Type B pancreatic cell (in vitro differentiated cells): ENCODE results near the gene DLGAP4. TPM values are rescaled to one million over a fixed set of nuclear protein-coding genes. Genes with fewer than 3 reads are reported as not detected.

ENCODE experiments used
- DNase-seq: peaks from one replicate; pipeline ENCODE4 v3.0.0; 2021; ENCODE audit warnings: mixed read lengths; ENCODE audit not compliant: unreplicated experiment; ENCODE audit errors: extremely low spot score
- H3K27ac Mint-ChIP-seq: 2 replicates; pipeline ENCODE4 v1.8.0; 2021; ENCODE audit warnings: mild to moderate bottlenecking, mixed read lengths
- H3K27me3 Mint-ChIP-seq: 2 replicates; pipeline ENCODE4 v1.8.0; 2021; ENCODE audit warnings: mixed read lengths
- H3K36me3 Mint-ChIP-seq: 2 replicates; pipeline ENCODE4 v1.8.0; 2021; ENCODE audit warnings: mixed read lengths
- H3K4me1 Mint-ChIP-seq: one replicate; pipeline ENCODE4 v1.8.0; 2021; ENCODE audit warnings: mixed read lengths; ENCODE audit not compliant: unreplicated experiment
- H3K4me3 Mint-ChIP-seq: 2 replicates; pipeline ENCODE4 v1.8.0; 2021; ENCODE audit warnings: mild to moderate bottlenecking, mixed read lengths
- H3K9me3 Mint-ChIP-seq: 2 replicates; pipeline ENCODE4 v1.8.0; 2021; ENCODE audit warnings: mixed read lengths
- CTCF ChIP-seq: fragments of 200-600 bp; sonication (generic); conservative IDR thresholded peaks from 2 replicates; pipeline ENCODE4 v1.5.0; 2021; ENCODE audit warnings: antibody characterized with exemption, mild to moderate bottlenecking
- total RNA-seq: library from RNA; stranded (reverse); gene quantifications from 2 replicates; pipeline ENCODE4 v1.2.1, GENCODE V29; 2021; ENCODE audit warnings: low replicate concordance

DLGAP4 gene
- total RNA-seq, 1 donor from 2014 or later: 78.0 TPM

- no peaks in the 10 kb centered on the region for H3K27me3 Mint-ChIP-seq
- peaks cover 12% of the 10 kb centered on the region for H3K36me3 Mint-ChIP-seq
Measured at GRCh38 chr20:36499211-36499610, 193.1 kb downstream of the DLGAP4 start.

GRCh38 chr20:36499723-36500501, 193.8 kb downstream of the DLGAP4 start:
- DNase-seq: no peak
- TF ChIP-seq CTCF: no peak
- Mint-ChIP-seq H3K27me3 (no peaks in the 10 kb centered on the region), H3K9me3 (no peaks in the 10 kb centered on the region), H3K27ac (no peak overlapping the region), H3K4me3 (no peak overlapping the region), H3K36me3 (peaks cover 17% of the 10 kb centered on the region), H3K4me1 (no peaks in the 10 kb centered on the region)

More at GRCh38 chr20:36499211-36499610, 193.1 kb downstream of the DLGAP4 start:
- peaks cover 3% of the 10 kb centered on the region for H3K4me1 Mint-ChIP-seq
- no peak for TF ChIP-seq CTCF
- no peak overlapping the region for H3K4me3 Mint-ChIP-seq
- DNase-seq: no peak
- H3K9me3 Mint-ChIP-seq: no peaks in the 10 kb centered on the region
- H3K27ac Mint-ChIP-seq: no peak overlapping the region

GRCh38 chr20:36501367-36502006, 195.3 kb downstream of the DLGAP4 start:
- Mint-ChIP-seq H3K36me3 (peaks cover 25% of the 10 kb centered on the region), H3K4me3 (no peak overlapping the region), H3K4me1 (no peaks in the 10 kb centered on the region), H3K27ac (no peak overlapping the region), H3K9me3 (no peaks in the 10 kb centered on the region), H3K27me3 (no peaks in the 10 kb centered on the region)
- no peak for TF ChIP-seq CTCF
- no peak for DNase-seq

GRCh38 chr20:36504295-36504694, 198.2 kb downstream of the DLGAP4 start:
- no peak for DNase-seq
- no peak overlapping the region for H3K27ac Mint-ChIP-seq
- no peaks in the 10 kb centered on the region for H3K4me1 Mint-ChIP-seq
- no peak overlapping the region for H3K4me3 Mint-ChIP-seq
- TF ChIP-seq CTCF: peak; percentile 33
- peaks cover 33% of the 10 kb centered on the region for H3K36me3 Mint-ChIP-seq
- no peaks in the 10 kb centered on the region for H3K27me3 Mint-ChIP-seq
- H3K9me3 Mint-ChIP-seq: no peaks in the 10 kb centered on the region

GRCh38 chr20:36506253-36506652, 200.1 kb downstream of the DLGAP4 start:
- TF ChIP-seq CTCF: no peak
- DNase-seq: no peak
- Mint-ChIP-seq H3K27me3 (no peaks in the 10 kb centered on the region), H3K4me3 (no peak overlapping the region), H3K9me3 (no peaks in the 10 kb centered on the region), H3K4me1 (no peaks in the 10 kb centered on the region), H3K36me3 (peaks cover 29% of the 10 kb centered on the region), H3K27ac (no peak overlapping the region)
